Neutrophil (primary cell): ENCODE data around the gene GLT1D1.

ENCODE experiments used
- H3K27ac ChIP-seq: fragments of 200-600 bp; sonication (generic); 2 replicates; pipeline ENCODE4 v1.5.1; 2016; ENCODE audit warnings: mild to moderate bottlenecking, moderate library complexity
- H3K27me3 ChIP-seq: fragments of 200-600 bp; sonication (generic); 2 replicates; pipeline ENCODE4 v1.6.0; 2016; ENCODE audit warnings: mild to moderate bottlenecking
- H3K36me3 ChIP-seq: fragments of 200-600 bp; sonication (generic); 2 replicates; pipeline ENCODE4 v1.5.1; 2017
- H3K4me1 ChIP-seq, 2 experiments: fragments of 200-600 bp in 1 of 2; sonication (generic) in 1 of 2; 1 replicate in 1 of 2; 2 replicates in 1 of 2; pipeline versions ENCODE4 v1.5.1 to v1.6.1; 2013 to 2016; ENCODE audit warnings: low read depth in 1 of 2, low read length in 1 of 2, mild to moderate bottlenecking in 1 of 2, moderate library complexity in 1 of 2; ENCODE audit not compliant: control insufficient read depth in 1 of 2, insufficient read depth in 1 of 2
- H3K4me3 ChIP-seq, 2 experiments: fragments of 200-600 bp in 1 of 2; sonication (generic) in 1 of 2; 1 replicate in 1 of 2; 2 replicates in 1 of 2; pipeline ENCODE4 v1.5.1; 2013 to 2016; ENCODE audit warnings: low read depth in 1 of 2, low read length in 1 of 2, mild to moderate bottlenecking in 1 of 2, moderate library complexity in 1 of 2
- H3K9me3 ChIP-seq: fragments of 200-600 bp; sonication (generic); 2 replicates; pipeline ENCODE4 v1.5.1; 2016
- CTCF ChIP-seq: fragments of 200-600 bp; sonication (generic); IDR thresholded peaks from 2 replicates; pipeline ENCODE4 v1.5.1; 2016; ENCODE audit warnings: antibody characterized with exemption

Gene GLT1D1

GRCh38 chr12:128823216-128823915, 29.9 kb upstream of the GLT1D1 start:
- H3K4me3 ChIP-seq, result peak overlapping the region; percentile 83 to 90
- no peaks in the 10 kb centered on the region for H3K9me3 ChIP-seq
- peaks cover 5% of the 10 kb centered on the region for H3K36me3 ChIP-seq
- no peak for TF ChIP-seq CTCF
- peak overlapping the region; percentile 98 for H3K27ac ChIP-seq
- no peaks in the 10 kb centered on the region for H3K27me3 ChIP-seq
- peaks cover 78 to 85% of the 10 kb centered on the region in 2 experiments for H3K4me1 ChIP-seq

- Histone ChIP-seq H3K4me3 (peak within 1 kb of the TSS; percentile 83 to 90), H3K27me3 (no peaks in the 10 kb centered on the region), H3K27ac (peak within 1 kb of the TSS; percentile 98), H3K9me3 (no peaks in the 10 kb centered on the region), H3K36me3 (peaks cover 5% of the 10 kb centered on the region), H3K4me1 (peaks cover 78 to 85% of the 10 kb centered on the region in 2 experiments)
- peak; percentile 20 for TF ChIP-seq CTCF
Measured at GRCh38 chr12:128823916-128824839, 29.1 kb upstream of the GLT1D1 start, which contains the start of gene SLC15A4. SLC15A4 (minus strand) TSS chr12:128823958; CDS start chr12:128823943, 15 bp downstream.

DNA sequence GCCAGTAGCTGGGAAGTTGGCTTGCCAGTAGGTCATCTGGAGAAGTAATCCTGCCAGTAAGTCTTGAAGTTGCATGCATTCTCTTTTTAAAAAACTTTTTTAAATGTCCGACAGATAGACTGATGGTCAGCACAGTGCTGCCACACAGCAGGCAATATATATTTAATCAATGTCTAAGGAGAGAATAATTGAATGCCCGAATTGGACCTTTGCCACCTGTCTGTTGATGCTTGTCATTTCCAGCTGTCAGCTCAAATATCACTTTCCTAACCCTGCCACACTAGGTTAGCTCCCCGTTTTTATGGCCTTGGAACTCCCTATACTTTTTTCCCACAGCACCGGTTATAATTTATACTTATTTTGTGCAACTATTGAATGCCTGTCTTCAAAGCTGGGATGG, 27.4 kb upstream of the GLT1D1 start:
- Histone ChIP-seq H3K9me3 (no peaks in the 10 kb centered on the region), H3K4me1 (peaks cover 78 to 85% of the 10 kb centered on the region in 2 experiments)
- TF ChIP-seq CTCF, result no peak

DNA sequence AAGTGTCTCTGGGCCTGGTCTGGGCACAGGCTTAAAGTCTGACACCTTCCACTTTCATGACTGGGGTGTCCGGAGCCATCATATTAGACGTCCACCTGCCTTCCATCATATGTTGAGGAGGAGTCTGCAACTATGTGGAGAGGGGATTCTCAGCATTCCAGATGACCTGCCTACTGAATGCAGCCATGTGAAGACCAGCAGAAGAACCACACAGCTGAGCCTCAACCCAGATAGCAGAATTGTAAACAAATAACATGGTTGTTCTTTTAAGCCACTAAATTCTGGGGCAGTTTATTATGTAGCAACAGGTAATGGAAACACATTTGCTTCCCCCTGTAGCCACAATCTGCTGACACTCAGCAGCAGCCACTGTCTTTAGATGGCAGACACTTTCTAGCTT, 25.6 kb upstream of the GLT1D1 start:
- no peaks in the 10 kb centered on the region for H3K27me3 ChIP-seq
- no peaks in the 10 kb centered on the region for H3K36me3 ChIP-seq
- H3K4me3 ChIP-seq, result peak overlapping the region in 1 of 2 experiments; percentile 1
- no peaks in the 10 kb centered on the region for H3K9me3 ChIP-seq
- peaks cover 70 to 79% of the 10 kb centered on the region in 2 experiments for H3K4me1 ChIP-seq
- no peak for TF ChIP-seq CTCF
- H3K27ac ChIP-seq, result peak overlapping the region; percentile 97

More for the DNA sequence above, 27.4 kb upstream of the GLT1D1 start:
- Histone ChIP-seq H3K27ac (no peak overlapping the region), H3K4me3 (no peak overlapping the region), H3K36me3 (peaks cover 5% of the 10 kb centered on the region), H3K27me3 (no peaks in the 10 kb centered on the region)

DNA sequence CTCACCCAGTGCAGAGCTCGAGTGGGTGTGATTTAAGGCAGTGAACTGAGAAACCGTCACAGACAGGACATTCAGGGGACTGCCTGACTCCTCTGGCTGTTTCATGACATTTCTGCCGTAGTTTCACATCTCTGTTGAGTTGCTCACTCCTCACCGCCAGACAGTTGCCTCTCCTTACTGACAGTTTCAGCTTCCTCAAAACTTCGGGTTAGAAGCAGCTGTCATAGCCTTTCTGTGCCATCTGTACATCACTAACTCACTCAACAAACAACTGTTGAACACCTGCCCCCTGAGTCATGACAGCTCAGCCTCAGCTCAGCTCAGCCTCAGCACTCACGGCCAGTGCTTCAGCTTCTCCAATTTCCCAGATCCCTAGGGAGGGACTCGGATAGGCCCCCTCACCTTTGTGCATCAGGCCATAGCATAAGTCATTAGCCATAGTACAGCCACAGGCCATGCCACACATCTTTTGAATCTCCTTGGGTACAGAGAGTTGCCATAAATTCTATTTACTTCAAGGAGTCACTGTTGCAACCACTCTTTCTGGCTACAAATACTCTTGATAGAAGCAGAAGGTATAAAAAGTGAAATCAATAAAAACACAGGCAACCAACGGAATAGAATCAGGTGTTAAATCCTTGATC, 23.3 kb upstream of the GLT1D1 start:
- H3K4me1 ChIP-seq, result peaks cover 56 to 62% of the 10 kb centered on the region in 2 experiments
- no peaks in the 10 kb centered on the region for H3K27me3 ChIP-seq
- H3K9me3 ChIP-seq, result no peaks in the 10 kb centered on the region
- peak overlapping the region; percentile 97 for H3K27ac ChIP-seq
- H3K4me3 ChIP-seq, result peak overlapping the region; percentile 41 to 51
- TF ChIP-seq CTCF, result peak; percentile 26
- no peaks in the 10 kb centered on the region for H3K36me3 ChIP-seq
